ENCODE results near the gene RPL6.

Gene RPL6

GRCh38 chr12:112375105-112375504 is 34.3 kb downstream of the RPL6 start:
- DNase-seq, result no peak

GRCh38 chr12:112374166-112374740 is 35.2 kb downstream of the RPL6 start:
- DNase-seq, result no peak

GRCh38 chr12:112370868-112371510 is 38.4 kb downstream of the RPL6 start:
- DNase-seq, result no peak

GRCh38 chr12:112370199-112370598 is 39.2 kb downstream of the RPL6 start:
- no peak for DNase-seq

GRCh38 chr12:112368856-112369255 is 40.5 kb downstream of the RPL6 start:
- no peak for DNase-seq

DNA sequence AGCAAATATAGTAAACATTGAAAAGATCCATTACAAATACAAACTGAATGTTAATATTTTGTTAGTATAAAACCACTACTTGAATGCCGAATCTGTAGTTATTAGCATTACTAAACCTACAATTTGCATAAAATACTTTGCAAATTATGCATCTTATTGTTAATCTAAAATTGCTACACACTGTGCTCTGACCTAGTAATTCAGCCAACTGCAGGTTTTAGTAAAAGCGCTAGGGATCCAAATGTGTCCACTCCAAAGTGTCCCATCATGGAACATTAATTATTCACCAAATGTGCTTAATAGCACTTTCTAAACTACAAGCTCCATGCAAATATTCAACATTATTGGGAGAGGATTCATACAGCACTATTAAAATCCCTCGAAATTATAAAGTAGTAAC is 41.4 kb downstream of the RPL6 start:
- DNase-seq, result no peak

DNA sequence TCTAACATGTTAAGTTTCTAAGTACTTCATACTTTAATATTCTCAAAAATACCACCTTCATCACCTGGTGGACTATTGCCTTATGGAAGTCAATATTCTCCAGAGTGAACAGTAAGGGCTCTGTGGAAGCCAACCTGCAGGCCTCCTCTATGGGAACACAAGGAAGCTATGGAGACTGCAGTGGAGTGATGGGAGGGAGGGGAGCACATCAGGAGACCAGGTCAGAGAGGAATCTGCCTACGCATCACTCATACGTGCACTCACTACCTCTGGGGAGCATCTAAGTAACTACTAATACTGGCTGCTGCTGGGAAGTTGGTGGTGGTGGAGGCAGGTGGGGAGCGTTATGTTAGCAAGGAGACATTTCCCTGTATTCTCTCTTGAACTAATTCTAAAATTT is 47.1 kb downstream of the RPL6 start:
- no peak for DNase-seq

DNA sequence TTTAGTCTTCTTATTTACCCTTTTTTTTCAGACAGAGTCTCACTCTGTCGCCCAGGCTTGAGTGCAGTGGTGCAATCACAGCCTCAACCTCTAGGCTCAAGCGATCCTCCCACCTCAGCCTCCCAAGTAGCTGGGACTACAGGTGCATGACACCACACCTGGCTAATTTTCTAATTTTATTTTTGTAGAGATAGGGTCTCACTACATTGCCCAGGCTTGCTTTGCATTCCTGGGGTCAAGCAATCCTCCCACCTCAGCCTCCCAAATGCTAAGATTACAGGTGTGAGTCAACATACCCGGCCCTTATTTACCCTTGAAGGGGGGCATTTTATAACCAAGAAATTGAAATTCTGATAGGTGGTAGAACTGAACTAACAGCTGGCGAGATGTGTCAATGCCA is 48.1 kb downstream of the RPL6 start:
- DNase-seq, result no peak

GRCh38 chr12:112359290-112359689 is 50.1 kb downstream of the RPL6 start:
- DNase-seq, result no peak

GRCh38 chr12:112357214-112357613 is 52.2 kb downstream of the RPL6 start:
- no peak for DNase-seq
